Thyroid gland (tissue), 4 donors: ENCODE results near the gene DSCAM.

Experiments used
- CTCF ChIP-seq, 6 experiments: fragments of 200-600 bp in 3 of 6; fragments of 450-650 bp in 3 of 6; sonication (generic) in 3 of 6; IDR thresholded peaks; one replicate each; pipeline ENCODE4 v1.5.1; 2016 to 2019; ENCODE audit warnings: antibody characterized with exemption in 6 of 6, mild to moderate bottlenecking in 2 of 6, inconsistent platforms in 1 of 6, moderate library complexity in 1 of 6
- POLR2A ChIP-seq, 2 donors: fragments of 450-650 bp; IDR thresholded peaks; one replicate each; pipeline ENCODE4 v1.6.1; 2017; ENCODE audit warnings: antibody characterized with exemption in 2 of 2, mild to moderate bottlenecking in 2 of 2, moderate library complexity in 1 of 2

- no peak for TF ChIP-seq POLR2A (IDR thresholded peaks at IDR 0.05)
- TF ChIP-seq CTCF (IDR thresholded peaks at IDR 0.05) = no peak
Measured at GRCh38 chr21:40516335-40516734, 330.6 kb downstream of the DSCAM start.
